B cell (primary cell): ENCODE results near the gene RAP2A. TPM values are rescaled to one million over a fixed set of nuclear protein-coding genes. Genes with fewer than 3 reads are reported as not detected.

Experiments
- ATAC-seq: fragments of 200-7000 bp; cut with Tn5 transposase; one replicate; pipeline ENCODE4 v1.10.0; 2021; ENCODE audit warnings: low read depth, mild to moderate bottlenecking, moderate number of reproducible peaks, moderate library complexity
- CTCF ChIA-PET: fragments of 350-600 bp; sonication (Branson Sonifier 250); formaldehyde crosslinking; loops from one replicate; lab custom pipeline; 2021; ENCODE audit warnings: antibody characterized with exemption, inconsistent platforms; lab: Charles Lee
- POLR2A ChIA-PET: fragments of 350-600 bp; sonication (Branson Sonifier 250); formaldehyde crosslinking; loops from one replicate; lab custom pipeline; 2021; ENCODE audit warnings: antibody characterized with exemption; lab: Charles Lee
- DNase-seq: peaks from one replicate; pipeline ENCODE4 v3.0.0; 2013
- H2AFZ ChIP-seq: 2 replicates; pipeline ENCODE4 v1.6.1; 2012; ENCODE audit warnings: mild to moderate bottlenecking, low read depth, low read length; ENCODE audit not compliant: insufficient read depth, poor library complexity, severe bottlenecking
- H3K27ac ChIP-seq, 2 donors: 1 replicate in 1 of 2; 2 replicates in 1 of 2; pipeline ENCODE4 v1.5.1; 2012 to 2013; ENCODE audit warnings: low read length in 2 of 2, mild to moderate bottlenecking in 2 of 2, moderate library complexity in 1 of 2
- H3K27me3 ChIP-seq, 4 experiments: fragments of 200-600 bp in 1 of 4; sonication (generic) in 1 of 4; replicated peaks in 1 of 4; 1 replicate in 2 of 4; 2 replicates in 2 of 4; pipeline versions ENCODE4 v1.6.1 to v1.7.0; 2013 to 2016; ENCODE audit warnings: low read length in 3 of 4, mild to moderate bottlenecking in 2 of 4, mixed read lengths in 1 of 4, moderate library complexity in 1 of 4; ENCODE audit not compliant: insufficient read depth in 4 of 4, control insufficient read depth in 3 of 4; ENCODE audit errors: control extremely low read depth in 1 of 4
- H3K36me3 ChIP-seq, 2 experiments: replicated peaks in 1 of 2; 1 replicate in 1 of 2; 2 replicates in 1 of 2; pipeline versions ENCODE4 v1.6.1 to v1.7.1; 2013; ENCODE audit warnings: low read length in 1 of 2; ENCODE audit not compliant: insufficient read depth in 2 of 2, control insufficient read depth in 1 of 2; ENCODE audit errors: control extremely low read depth in 1 of 2, extremely low read depth in 1 of 2
- H3K4me1 ChIP-seq, 2 donors: fragments of 200-600 bp in 1 of 2; sonication (generic) in 1 of 2; 1 replicate in 1 of 2; 2 replicates in 1 of 2; pipeline versions ENCODE4 v1.5.1 to v1.6.1; 2013 to 2017; ENCODE audit warnings: low read length in 2 of 2; ENCODE audit not compliant: control insufficient read depth in 2 of 2, insufficient read depth in 2 of 2
- H3K4me2 ChIP-seq: replicated peaks from 2 replicates; pipeline ENCODE3; 2012; ENCODE audit warnings: mild to moderate bottlenecking, low read depth, low read length; ENCODE audit not compliant: poor library complexity, severe bottlenecking
- H3K4me3 ChIP-seq, 5 experiments: fragments of 200-600 bp in 1 of 5; sonication (generic) in 1 of 5; 1 replicate in 3 of 5; 2 replicates in 2 of 5; pipeline versions ENCODE4 v1.5.1 to v1.7.0; 2011 to 2016; ENCODE audit warnings: low read length in 4 of 5, mild to moderate bottlenecking in 4 of 5, low read depth in 2 of 5, control low read depth in 1 of 5, moderate library complexity in 1 of 5; ENCODE audit not compliant: insufficient read depth in 1 of 5; ENCODE audit errors: control extremely low read depth in 1 of 5, extremely low read depth in 1 of 5
- H3K79me2 ChIP-seq: fragments of 200-600 bp; sonication (generic); one replicate; pipeline ENCODE4 v1.6.0; 2016; ENCODE audit warnings: low read length; ENCODE audit not compliant: control insufficient read depth, insufficient read depth
- H3K9ac ChIP-seq: fragments of 200-600 bp; sonication (generic); 2 replicates; pipeline ENCODE4 v1.6.1; 2017; ENCODE audit warnings: mild to moderate bottlenecking, low read length, moderate library complexity
- H3K9me3 ChIP-seq, 3 donors: one replicate each; pipeline versions ENCODE4 v1.6.1 to v1.7.1; 2013; ENCODE audit warnings: low read length in 2 of 3; ENCODE audit not compliant: control insufficient read depth in 2 of 3, insufficient read depth in 1 of 3; ENCODE audit errors: control extremely low read depth in 1 of 3
- H4K20me1 ChIP-seq: 2 replicates; pipeline ENCODE4 v1.6.0; 2012; ENCODE audit warnings: mild to moderate bottlenecking, low read length; ENCODE audit not compliant: insufficient read depth, control insufficient read depth, poor library complexity, severe bottlenecking
- H3K27ac Mint-ChIP-seq: one replicate; pipeline ENCODE4 v1.8.0; 2021; ENCODE audit warnings: mixed read lengths
- H3K27me3 Mint-ChIP-seq: one replicate; pipeline ENCODE4 v1.8.0; 2021; ENCODE audit warnings: mixed read lengths
- H3K4me1 Mint-ChIP-seq: one replicate; pipeline ENCODE4 v1.8.0; 2021; ENCODE audit warnings: mixed read lengths
- H3K4me3 Mint-ChIP-seq: one replicate; pipeline ENCODE4 v1.8.0; 2021; ENCODE audit warnings: mixed read lengths
- H3K9me3 Mint-ChIP-seq: one replicate; pipeline ENCODE4 v1.8.0; 2022; ENCODE audit warnings: mixed read lengths; ENCODE audit not compliant: insufficient read depth
- EZH2 ChIP-seq: IDR thresholded peaks from 2 replicates; pipeline ENCODE4 v1.6.1; 2012; ENCODE audit warnings: borderline replicate concordance, low read depth, mild to moderate bottlenecking, moderate library complexity, low read length; ENCODE audit not compliant: insufficient read depth, poor library complexity, severe bottlenecking
- WGBS: methylation state at CpG from one replicate; pipeline ENCODE4 v1.1.5; 2013; ENCODE audit warnings: missing lambda C conversion rate; ENCODE audit not compliant: insufficient coverage; 5-methylcytosine and 5-hydroxymethylcytosine counted together
- intact Hi-C: fragments of 100-400 bp; cut with micrococcal nuclease; formaldehyde crosslinking; loops from one replicate; pipeline ENCODE4 v1.10.0; 2022
- polyA plus RNA-seq: library from polyadenylated mRNA; depleted of rRNA; stranded (reverse); fragments of >200 nt; gene quantifications from 2 replicates; pipeline ENCODE4 v1.2.3, GENCODE V29; 2012
- total RNA-seq, 2 donors: library from RNA; stranded (reverse); fragments of 120-200 nt in 1 of 2; gene quantifications; 1 replicate in 1 of 2; 2 replicates in 1 of 2; pipeline versions ENCODE4 v1.2.3 to v1.2.4, GENCODE V29; 2013 to 2022
- TF ChIP-seq, protein P1 (sequence below): fragments of 200-600 bp; IDR thresholded peaks from one replicate; pipeline ENCODE4 v1.8.0; 2022; ENCODE audit warnings: antibody characterized with exemption, mild to moderate bottlenecking

Gene RAP2A
- total and polyA plus RNA-seq, 2 donors (not counting 1 experiment from before 2014, with no cell fraction given), result 2.1 to 24.1 TPM

DNA sequence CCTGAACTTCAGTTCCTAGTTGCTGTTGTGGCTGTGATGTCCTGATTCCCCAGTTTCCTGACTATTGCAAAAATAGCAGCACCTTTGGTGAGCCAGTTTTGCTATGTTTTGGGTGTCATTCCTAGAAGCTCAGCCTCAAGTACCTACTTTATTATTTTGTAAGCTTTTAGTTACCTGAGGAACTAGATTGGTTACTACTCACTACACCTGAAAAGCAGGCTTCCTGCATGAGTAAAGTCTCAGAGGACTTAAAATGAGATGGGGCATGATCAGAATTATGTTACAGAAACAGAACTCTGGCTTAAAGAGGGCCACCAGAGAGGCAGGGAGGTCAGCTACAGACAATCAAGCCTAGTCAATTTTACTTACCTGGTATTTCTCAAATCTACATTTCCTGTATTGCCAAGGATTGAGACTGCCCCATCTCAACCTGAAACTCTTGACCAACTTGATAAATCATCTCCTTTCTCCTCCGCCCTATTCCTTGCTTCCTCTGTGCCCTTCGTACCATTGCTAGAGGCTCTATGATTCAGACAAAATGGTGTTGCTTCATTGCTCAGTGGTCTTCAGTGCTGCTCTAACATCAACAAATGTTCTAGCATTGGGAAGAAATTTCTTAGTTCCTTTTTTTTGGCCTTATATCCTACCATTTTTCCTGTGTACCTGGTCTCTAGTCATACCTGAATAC, 58.9 kb downstream of the RAP2A start:
- no peaks in the 10 kb centered on the region for H3K4me1 Mint-ChIP-seq
- H3K27me3 Mint-ChIP-seq, result no peaks in the 10 kb centered on the region
- peaks cover 4% of the 10 kb centered on the region for H3K9me3 Mint-ChIP-seq

DNA sequence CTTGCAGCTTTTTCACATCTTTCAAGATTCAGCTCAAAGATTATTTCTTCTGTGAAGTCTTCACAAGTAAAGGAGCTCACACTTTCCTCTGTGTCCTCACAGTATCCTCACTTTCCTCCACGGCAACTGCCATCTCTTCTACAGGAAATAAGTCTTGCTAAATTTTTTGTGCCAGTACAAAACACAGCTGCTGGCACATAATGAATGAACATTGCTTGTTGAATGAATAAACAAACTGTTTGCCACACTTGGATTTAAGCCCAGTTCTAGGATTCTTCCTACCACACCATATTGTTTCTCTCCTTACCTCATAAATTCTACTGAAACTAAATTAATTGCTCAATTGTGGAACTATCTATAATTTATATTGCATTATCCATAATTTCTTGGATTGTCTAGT, 59.5 kb downstream of the RAP2A start:
- Histone ChIP-seq H3K79me2 (no peaks in the 10 kb centered on the region), H3K27me3 (peaks cover 0 to 3% (median 0%) of the 10 kb centered on the region in 4 experiments), H3K4me1 (no peaks in the 10 kb centered on the region), H3K27ac (no peak overlapping the region), H3K9me3 (peaks cover 0 to 3% (median 1%) of the 10 kb centered on the region in 3 donors), H3K4me3 (no peak overlapping the region), H4K20me1 (no peaks in the 10 kb centered on the region), H3K36me3 (no peaks in the 10 kb centered on the region), H3K9ac (no peak overlapping the region), H3K4me2 (no peak overlapping the region), H2AFZ (no peak overlapping the region)
- Mint-ChIP-seq H3K27me3 (no peaks in the 10 kb centered on the region), H3K9me3 (peaks cover 4% of the 10 kb centered on the region), H3K4me3 (no peak overlapping the region), H3K27ac (no peak overlapping the region), H3K4me1 (no peaks in the 10 kb centered on the region)
- no peak for ATAC-seq
- no CpG with 5 or more reads among the region's 1 CpG for WGBS
- intact Hi-C loops, result no loop called here
- ChIA-PET POLR2A (no interaction called here), CTCF (no interaction called here)
- TF ChIP-seq EZH2, result no peak
- TF ChIP-seq, protein P1, sequence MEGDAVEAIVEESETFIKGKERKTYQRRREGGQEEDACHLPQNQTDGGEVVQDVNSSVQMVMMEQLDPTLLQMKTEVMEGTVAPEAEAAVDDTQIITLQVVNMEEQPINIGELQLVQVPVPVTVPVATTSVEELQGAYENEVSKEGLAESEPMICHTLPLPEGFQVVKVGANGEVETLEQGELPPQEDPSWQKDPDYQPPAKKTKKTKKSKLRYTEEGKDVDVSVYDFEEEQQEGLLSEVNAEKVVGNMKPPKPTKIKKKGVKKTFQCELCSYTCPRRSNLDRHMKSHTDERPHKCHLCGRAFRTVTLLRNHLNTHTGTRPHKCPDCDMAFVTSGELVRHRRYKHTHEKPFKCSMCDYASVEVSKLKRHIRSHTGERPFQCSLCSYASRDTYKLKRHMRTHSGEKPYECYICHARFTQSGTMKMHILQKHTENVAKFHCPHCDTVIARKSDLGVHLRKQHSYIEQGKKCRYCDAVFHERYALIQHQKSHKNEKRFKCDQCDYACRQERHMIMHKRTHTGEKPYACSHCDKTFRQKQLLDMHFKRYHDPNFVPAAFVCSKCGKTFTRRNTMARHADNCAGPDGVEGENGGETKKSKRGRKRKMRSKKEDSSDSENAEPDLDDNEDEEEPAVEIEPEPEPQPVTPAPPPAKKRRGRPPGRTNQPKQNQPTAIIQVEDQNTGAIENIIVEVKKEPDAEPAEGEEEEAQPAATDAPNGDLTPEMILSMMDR, result no peak
- no peak for DNase-seq

More for the DNA sequence above, 58.9 kb downstream of the RAP2A start:
- TF ChIP-seq, protein P1, result no peak
- TF ChIP-seq EZH2, result no peak
- H3K4me1 ChIP-seq, result no peaks in the 10 kb centered on the region
- H3K79me2 ChIP-seq, result no peaks in the 10 kb centered on the region
- DNase-seq, result no peak
- no peak overlapping the region for H3K9ac ChIP-seq
- no peak for ATAC-seq
- Mint-ChIP-seq H3K4me3 (no peak overlapping the region), H3K27ac (no peak overlapping the region)
- no peak overlapping the region for H3K27ac ChIP-seq
- H4K20me1 ChIP-seq, result no peaks in the 10 kb centered on the region
- H3K36me3 ChIP-seq, result no peaks in the 10 kb centered on the region
- POLR2A ChIA-PET, result no interaction called here
- CTCF ChIA-PET, result no interaction called here
- no peak overlapping the region for H3K4me2 ChIP-seq
- peaks cover 0 to 3% (median 0%) of the 10 kb centered on the region in 4 experiments for H3K27me3 ChIP-seq
- intact Hi-C loops, result no loop called here
- H2AFZ ChIP-seq, result no peak overlapping the region
- 94% methylated on average over 2 of the region's 2 CpGs for WGBS
- H3K4me3 ChIP-seq, result no peak overlapping the region
- H3K9me3 ChIP-seq, result peaks cover 0 to 3% (median 1%) of the 10 kb centered on the region in 3 donors
